ENCODE measurements around the gene LTBP1.

- TF ChIP-seq CTCF (conservative IDR thresholded peaks at IDR 0.05) (no peak), EZH2 (IDR thresholded peaks at IDR 0.05; ENCODE audit: low read depth) (no peak)
Observed at GRCh38 chr2:33225350-33225749, 278.6 kb downstream of the LTBP1 start.
